K562 (cell line): ENCODE measurements around the gene ZCCHC24. TPM values are rescaled to one million over a fixed set of nuclear protein-coding genes. Genes with fewer than 3 reads are reported as not detected.
A peak's percentile ranks its signal among the peaks of the same experiment; 100 is the strongest.

Experiments
- ATAC-seq: fragments of 200-7000 bp; cut with Tn5 transposase; 3 replicates; pipeline ENCODE4 v1.9.1; 2020; ENCODE audit warnings: moderate library complexity
- BruUV-seq: library from RNA; stranded (reverse); fragments of 400-500 nt; replicated peaks from 2 replicates; lab custom pipeline; 2021; lab: Mats Ljungman, UMichigan
- CTCF ChIA-PET: fragments of 300-600 bp; formaldehyde crosslinking; extraction: SDS; loops from one replicate; lab custom pipeline; 2021; ENCODE audit warnings: low intra/inter-chr PET ratio; lab: Yijun Ruan, JAX
- POLR2A ChIA-PET: fragments of 300-600, 350-650 bp; sonication (Branson Sonifier 250); formaldehyde crosslinking; extraction: SDS; loops from one replicate; lab custom pipeline; 2021; ENCODE audit warnings: antibody characterized with exemption, inconsistent platforms; lab: Yijun Ruan, JAX
- DNase-seq, 4 experiments: peaks; one replicate each; pipeline versions ENCODE4 v3.0.0 to v3.0.0-alpha.2; 2011 to 2018; ENCODE audit warnings: low spot score in 3 of 4, mixed read lengths in 3 of 4; ENCODE audit errors: extremely low read depth in 1 of 4
- FAIRE-seq: peaks from 2 replicates; lab custom pipeline; 2011; peaks lifted over from hg19 to GRCh38; lab: Jason Lieb, UNC
- H2AFZ ChIP-seq: 2 replicates; pipeline ENCODE4 v1.6.0; 2011; ENCODE audit warnings: low read depth, low read length, control low read depth, inconsistent platforms
- H3K27ac ChIP-seq: fragments of 200-600 bp; 3 replicates; pipeline ENCODE4 v1.8.0; 2011; ENCODE audit warnings: low read depth, mild to moderate bottlenecking, control low read depth, inconsistent platforms, low read length, moderate library complexity, mixed read lengths; ENCODE audit errors: extremely low read depth
- H3K27me3 ChIP-seq, 2 experiments: fragments of 300-600 bp in 1 of 2; 2 replicates in 1 of 2; 3 replicates in 1 of 2; pipeline versions ENCODE4 v1.6.0 to v1.8.0; 2011; ENCODE audit warnings: inconsistent platforms in 2 of 2, low read length in 2 of 2, mild to moderate bottlenecking in 1 of 2, mixed read lengths in 1 of 2, moderate library complexity in 1 of 2; ENCODE audit not compliant: control insufficient read depth in 2 of 2, insufficient read depth in 2 of 2
- H3K36me3 ChIP-seq: fragments of 300-600 bp; 3 replicates; pipeline ENCODE4 v1.8.0; 2011; ENCODE audit warnings: mild to moderate bottlenecking, low read length, inconsistent platforms; ENCODE audit not compliant: control insufficient read depth, insufficient read depth
- H3K4me1 ChIP-seq, 2 experiments: fragments of 200-600 bp in 1 of 2; replicated peaks in 1 of 2; 2 replicates in 1 of 2; 3 replicates in 1 of 2; pipeline versions ENCODE4 v1.5.1 to v1.8.0; 2011; ENCODE audit warnings: inconsistent platforms in 2 of 2, low read length in 2 of 2, mild to moderate bottlenecking in 1 of 2, mixed read lengths in 1 of 2, moderate library complexity in 1 of 2; ENCODE audit not compliant: control insufficient read depth in 2 of 2, insufficient read depth in 2 of 2
- H3K4me2 ChIP-seq: 2 replicates; pipeline ENCODE4 v1.6.1; 2011; ENCODE audit warnings: low read length, control low read depth, inconsistent platforms, mixed read lengths; ENCODE audit not compliant: insufficient read depth
- H3K4me3 ChIP-seq: fragments of 200-600 bp; sonication (generic), shearing (Covaris generic); 2 replicates; pipeline ENCODE4 v1.5.1; 2016; ENCODE audit warnings: control low read depth, inconsistent platforms
- H3K79me2 ChIP-seq: fragments of 200-600 bp; 3 replicates; pipeline ENCODE4 v1.8.0; 2011; ENCODE audit warnings: low read length, inconsistent platforms; ENCODE audit not compliant: control insufficient read depth, insufficient read depth
- H3K9ac ChIP-seq, 2 experiments: 2 replicates each; pipeline versions ENCODE4 v1.6.0 to v1.6.1; 2011; ENCODE audit warnings: low read depth in 2 of 2, low read length in 2 of 2, control low read depth in 1 of 2, inconsistent platforms in 1 of 2, mild to moderate bottlenecking in 1 of 2, mixed read lengths in 1 of 2; ENCODE audit not compliant: insufficient read depth in 1 of 2
- H3K9me1 ChIP-seq: one replicate; pipeline ENCODE4 v1.6.0; 2011; ENCODE audit warnings: inconsistent platforms, mild to moderate bottlenecking, low read length, moderate library complexity; ENCODE audit not compliant: control insufficient read depth, insufficient read depth
- H3K9me3 ChIP-seq: replicated peaks from 2 replicates; pipeline ENCODE4 v1.5.1; 2011; ENCODE audit warnings: low read depth, low read length, inconsistent platforms; ENCODE audit not compliant: control insufficient read depth, insufficient read depth
- H4K20me1 ChIP-seq: replicated peaks from 2 replicates; pipeline ENCODE4 v1.6.1; 2011; ENCODE audit warnings: low read length, inconsistent platforms, mixed read lengths; ENCODE audit not compliant: control insufficient read depth, insufficient read depth
- NR2C2 ChIP-seq, 2 experiments: fragments of 200-800 bp in 1 of 2; sonication (Bioruptor generic) in 1 of 2; sonication (generic) in 1 of 2; formaldehyde crosslinking in 1 of 2; IDR thresholded peaks; 2 replicates each; pipeline versions ENCODE4 v1.6.1 to v1.8.0; 2016 to 2022; ENCODE audit warnings: mild to moderate bottlenecking in 1 of 2, missing compliant biosample characterization in 1 of 2, missing genetic modification characterization in 1 of 2, missing genetic modification reagents in 1 of 2
- RCOR1 ChIP-seq, 2 experiments: IDR thresholded peaks; 2 replicates each; pipeline ENCODE4 v1.6.1; 2012; ENCODE audit warnings: low read depth in 2 of 2, low read length in 2 of 2, borderline replicate concordance in 1 of 2, improper control_type of control experiment in 1 of 2
- WGBS: fragments of 100-300 bp; shearing (Covaris generic); methylation state at CpG from one replicate; pipeline ENCODE4 v1.1.6; 2016; ENCODE audit warnings: low coverage, mixed read lengths; ENCODE audit not compliant: insufficient coverage; ENCODE audit errors: missing lambda C conversion rate; 5-methylcytosine and 5-hydroxymethylcytosine counted together
- in situ Hi-C: fragments of 300-500 bp; cut with MboI; formaldehyde crosslinking; loops from 4 replicates; pipeline ENCODE4 v1.15.0; 2018; ENCODE audit warnings: inconsistent platforms, mixed read lengths
- intact Hi-C: fragments of 100-400 bp; cut with micrococcal nuclease; formaldehyde crosslinking; loops from 2 replicates; pipeline ENCODE4 v1.14.2; 2022
- polyA plus RNA-seq, 8 experiments: library from polyadenylated mRNA; depleted of rRNA in 4 of 8; stranded (reverse) in 5 of 8; unstranded in 3 of 8; fragments of >200 nt; fragmentation: Nextera tagmentation in 2 of 8; fragmentation: Illumina TruSeq in 1 of 8; extraction: Ambion mirVana in 2 of 8; extraction: Trizol in 1 of 8; gene quantifications; 2 replicates each; pipeline versions ENCODE4 v1.2.1 to v1.2.3, GENCODE V29; 2011 to 2014; ENCODE audit warnings: inconsistent platforms in 1 of 8, missing spikeins in 1 of 8
- total RNA-seq, 7 experiments: library from RNA; depleted of rRNA in 6 of 7; stranded (reverse); fragments of >200 nt in 6 of 7; fragmentation: Illumina TruSeq in 2 of 7; extraction: Trizol in 2 of 7; gene quantifications; 2 replicates each; pipeline versions ENCODE4 v1.2.1 to v1.2.3, GENCODE V29; 2011 to 2021; ENCODE audit warnings: low replicate concordance in 1 of 7
- TF ChIP-seq, protein P1 (sequence below), 2 experiments: fragments of 450-650 bp; formaldehyde crosslinking in 1 of 2; IDR thresholded peaks; 2 replicates each; pipeline versions ENCODE4 v1.4.0 to v1.6.1; 2014 to 2020; ENCODE audit warnings: mild to moderate bottlenecking in 2 of 2, borderline replicate concordance in 1 of 2, low read depth in 1 of 2
- TF ChIP-seq, protein P2 (sequence below): sonication (generic); formaldehyde crosslinking; IDR thresholded peaks from 2 replicates; pipeline ENCODE4 v1.8.0; 2022; ENCODE audit warnings: missing genetic modification reagents, mild to moderate bottlenecking, moderate library complexity, borderline replicate concordance

The ZCCHC24 gene
- total and polyA plus RNA-seq, 9 of the 15 experiments (the other 6 are each of a cell fraction or from before 2014, with no cell fraction given): 0.84 to 11.0 (median 4.6) TPM

DNA sequence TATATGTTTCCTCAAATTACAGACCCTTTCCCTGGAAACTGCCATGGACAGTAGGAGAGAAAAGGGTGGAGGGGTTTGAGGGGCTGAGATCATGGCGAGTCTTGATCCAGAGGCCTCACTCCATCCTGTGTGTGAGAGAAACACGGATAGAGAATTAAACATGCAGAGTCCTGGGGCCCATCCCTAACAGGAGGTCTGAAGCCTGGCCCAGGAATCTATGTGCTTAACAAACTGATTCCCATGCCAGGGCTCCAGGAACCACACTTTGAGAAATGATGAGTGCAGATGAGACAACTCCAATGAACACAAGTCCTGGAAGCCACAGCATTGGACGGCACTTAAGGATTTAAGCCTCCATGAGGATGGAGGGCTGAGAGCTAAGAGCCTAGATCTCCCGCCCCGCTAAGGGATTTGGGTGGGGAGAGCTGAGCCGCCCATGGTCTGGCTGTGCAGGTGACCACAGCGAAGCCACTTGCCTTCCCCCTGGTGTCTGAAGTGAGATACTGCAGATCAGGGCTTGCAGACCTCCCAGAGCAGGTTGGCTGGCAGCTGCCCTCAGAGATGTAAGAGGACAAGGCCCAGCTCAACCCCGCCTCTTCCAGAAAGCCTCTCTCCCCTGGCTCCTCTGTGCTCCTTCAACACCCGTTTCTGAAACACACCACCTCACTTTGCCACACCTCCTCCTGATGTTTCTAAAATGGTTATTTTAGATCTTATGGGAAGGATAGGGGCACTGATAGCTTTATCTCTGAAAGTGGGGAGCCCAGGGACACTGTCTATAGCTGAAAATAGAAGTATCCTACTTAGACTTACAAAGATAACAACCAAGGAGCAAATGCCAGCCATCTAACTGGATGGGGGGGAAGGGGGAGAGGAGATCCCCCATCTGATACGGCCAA, 42.1 kb upstream of the ZCCHC24 start:
- Histone ChIP-seq H2AFZ (peak overlapping the region; percentile 44; the same call in 1 of the 2 replicates), H3K27ac (no peak overlapping the region), H3K9me3 (no peaks in the 10 kb centered on the region), H3K9ac (no peak overlapping the region), H3K27me3 (peaks cover 3 to 6% of the 10 kb centered on the region in 2 experiments; a peak in 1 of 5 replicates), H3K36me3 (no peaks in the 10 kb centered on the region), H3K4me3 (no peak overlapping the region), H3K9me1 (no peaks in the 10 kb centered on the region), H3K4me1 (peaks cover 7 to 14% of the 10 kb centered on the region in 2 experiments), H3K79me2 (no peaks in the 10 kb centered on the region), H4K20me1 (no peaks in the 10 kb centered on the region; the same call in 1 of the 2 replicates), H3K4me2 (no peak overlapping the region)
- in situ Hi-C loops: no loop called here
- no TSS peak for BruUV-seq
- CTCF ChIA-PET: interaction anchor here (0.6 to 4.5 kb wide), 5 partner anchors 9 to 1458 kb away, joined by 3 to 57 read pairs (median 4); partner anchors contain the start of gene POLR3A
- FAIRE-seq (peak; percentile 91), DNase-seq (peak; percentile 81 to 84 (median 83)), ATAC-seq (peak; percentile 94)
- intact Hi-C loops: loop anchor here (2.0 to 5.0 kb wide), 4 partner anchors 21 to 195 kb away; no protein-coding TSS in a partner anchor
- POLR2A ChIA-PET: interaction anchor here (0.7 to 1.6 kb wide), 7 partner anchors 10 to 570 kb away, joined by 3 to 7 read pairs (median 3); no protein-coding TSS in a partner anchor
- 11% methylated on average over 10 of the region's 10 CpGs for WGBS
- TF ChIP-seq, protein P1, sequence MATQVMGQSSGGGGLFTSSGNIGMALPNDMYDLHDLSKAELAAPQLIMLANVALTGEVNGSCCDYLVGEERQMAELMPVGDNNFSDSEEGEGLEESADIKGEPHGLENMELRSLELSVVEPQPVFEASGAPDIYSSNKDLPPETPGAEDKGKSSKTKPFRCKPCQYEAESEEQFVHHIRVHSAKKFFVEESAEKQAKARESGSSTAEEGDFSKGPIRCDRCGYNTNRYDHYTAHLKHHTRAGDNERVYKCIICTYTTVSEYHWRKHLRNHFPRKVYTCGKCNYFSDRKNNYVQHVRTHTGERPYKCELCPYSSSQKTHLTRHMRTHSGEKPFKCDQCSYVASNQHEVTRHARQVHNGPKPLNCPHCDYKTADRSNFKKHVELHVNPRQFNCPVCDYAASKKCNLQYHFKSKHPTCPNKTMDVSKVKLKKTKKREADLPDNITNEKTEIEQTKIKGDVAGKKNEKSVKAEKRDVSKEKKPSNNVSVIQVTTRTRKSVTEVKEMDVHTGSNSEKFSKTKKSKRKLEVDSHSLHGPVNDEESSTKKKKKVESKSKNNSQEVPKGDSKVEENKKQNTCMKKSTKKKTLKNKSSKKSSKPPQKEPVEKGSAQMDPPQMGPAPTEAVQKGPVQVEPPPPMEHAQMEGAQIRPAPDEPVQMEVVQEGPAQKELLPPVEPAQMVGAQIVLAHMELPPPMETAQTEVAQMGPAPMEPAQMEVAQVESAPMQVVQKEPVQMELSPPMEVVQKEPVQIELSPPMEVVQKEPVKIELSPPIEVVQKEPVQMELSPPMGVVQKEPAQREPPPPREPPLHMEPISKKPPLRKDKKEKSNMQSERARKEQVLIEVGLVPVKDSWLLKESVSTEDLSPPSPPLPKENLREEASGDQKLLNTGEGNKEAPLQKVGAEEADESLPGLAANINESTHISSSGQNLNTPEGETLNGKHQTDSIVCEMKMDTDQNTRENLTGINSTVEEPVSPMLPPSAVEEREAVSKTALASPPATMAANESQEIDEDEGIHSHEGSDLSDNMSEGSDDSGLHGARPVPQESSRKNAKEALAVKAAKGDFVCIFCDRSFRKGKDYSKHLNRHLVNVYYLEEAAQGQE (IDR thresholded peaks at IDR 0.05; ENCODE audit: borderline replicate concordance): peak; percentile 90
- TF ChIP-seq, protein P1 (CRISPR knock-in tag; IDR thresholded peaks at IDR 0.05; ENCODE audit: low read depth): no peak
- TF ChIP-seq NR2C2 (CRISPR knock-in tag; IDR thresholded peaks at IDR 0.05) (no peak), NR2C2 (tag; IDR thresholded peaks at IDR 0.05) (no peak), RCOR1 (IDR thresholded peaks at IDR 0.05; ENCODE audit: borderline replicate concordance in 1 of 2, low read depth in 2 of 2, low read length in 2 of 2) (peak in 1 of 2 experiments; percentile 28; a peak in 1 of 4 replicates)
- TF ChIP-seq, protein P2, sequence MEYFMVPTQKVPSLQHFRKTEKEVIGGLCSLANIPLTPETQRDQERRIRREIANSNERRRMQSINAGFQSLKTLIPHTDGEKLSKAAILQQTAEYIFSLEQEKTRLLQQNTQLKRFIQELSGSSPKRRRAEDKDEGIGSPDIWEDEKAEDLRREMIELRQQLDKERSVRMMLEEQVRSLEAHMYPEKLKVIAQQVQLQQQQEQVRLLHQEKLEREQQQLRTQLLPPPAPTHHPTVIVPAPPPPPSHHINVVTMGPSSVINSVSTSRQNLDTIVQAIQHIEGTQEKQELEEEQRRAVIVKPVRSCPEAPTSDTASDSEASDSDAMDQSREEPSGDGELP: peak; percentile 64; the same call in 1 of the 2 replicates
